GM18502 (cell line): ENCODE data around the gene CPNE2.
"Not testable (repeated sequence)": the region's sequence is repeated elsewhere in the genome, so short reads cannot be mapped to it uniquely, and the experiment has no call there.

ENCODE experiments used
- ATAC-seq: cut with Tn5 transposase; IDR thresholded peaks from one replicate; pipeline ENCODE4 v1.9.1; 2021; ENCODE audit warnings: mild to moderate bottlenecking; ENCODE audit not compliant: unreplicated experiment, poor library complexity

Gene CPNE2

DNA sequence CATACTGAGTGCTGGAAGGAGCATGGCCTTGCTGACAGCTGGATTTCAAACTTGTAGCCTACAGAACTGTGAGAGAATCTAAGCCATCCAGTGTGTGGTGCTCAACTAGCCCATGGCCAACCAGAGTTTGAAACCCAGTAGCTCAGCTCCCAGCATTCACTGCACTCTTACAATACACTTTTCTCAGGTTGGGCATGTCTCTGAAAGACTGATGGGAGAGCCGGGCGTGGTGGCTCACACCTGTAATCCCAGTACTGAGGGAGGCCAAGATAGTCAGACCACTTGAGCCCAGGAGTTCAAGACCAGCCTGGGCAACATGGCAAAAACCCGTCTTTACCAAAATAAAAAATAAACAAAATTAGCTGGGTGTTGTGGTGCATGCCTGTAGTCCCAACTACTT, 3.8 kb downstream of the CPNE2 start:
- no peak for ATAC-seq

DNA sequence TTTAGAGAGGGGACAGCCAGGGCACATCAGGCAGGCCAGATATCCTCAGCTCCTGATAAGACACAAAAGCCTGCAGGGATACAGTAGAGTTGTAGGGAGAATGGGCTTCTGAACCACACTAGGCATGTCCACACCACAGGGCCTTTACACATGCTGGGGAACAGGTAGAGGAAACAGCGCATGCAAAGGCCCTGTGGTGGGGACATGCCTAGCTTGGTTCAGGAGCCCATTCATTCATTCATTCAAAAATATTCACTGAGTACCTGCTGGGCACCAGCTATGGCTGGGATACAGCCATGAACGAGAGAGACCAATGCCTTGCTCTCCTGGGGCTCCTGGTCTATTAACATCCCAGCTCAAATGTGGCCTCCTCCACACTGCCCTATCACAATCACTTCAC, 4.4 kb downstream of the CPNE2 start:
- no peak for ATAC-seq

DNA sequence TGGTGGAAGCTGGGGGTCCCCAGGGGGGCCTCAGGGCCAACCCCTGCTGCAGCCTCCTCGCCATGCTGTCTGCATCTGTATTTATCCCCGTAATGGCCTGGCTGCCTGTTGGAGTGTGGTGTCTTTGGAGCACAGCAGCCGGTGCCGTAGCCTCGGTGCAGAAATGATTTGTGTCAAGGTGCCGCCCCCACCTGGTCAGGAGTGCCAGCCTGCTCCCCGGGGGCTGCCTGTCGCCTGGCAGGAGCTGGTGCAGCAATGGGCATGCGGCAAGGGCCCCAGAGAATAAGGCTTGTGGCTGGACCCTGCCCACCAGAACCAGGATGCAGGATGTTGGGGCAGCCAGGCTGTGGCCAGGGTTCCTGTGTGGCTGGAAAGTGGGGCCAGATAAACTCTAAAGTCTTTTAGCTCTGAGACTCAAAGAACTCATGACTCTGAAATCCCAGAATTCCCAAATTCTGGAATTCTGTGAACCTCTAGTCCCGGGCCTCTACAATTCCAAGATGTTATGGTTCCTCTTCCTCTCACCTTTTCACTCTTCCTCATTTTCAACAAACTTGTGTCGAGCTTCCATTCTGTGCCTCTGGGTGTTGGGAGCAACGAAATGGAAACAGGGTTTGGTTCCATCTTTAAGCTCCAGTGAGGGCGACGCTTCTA, 5.9 kb downstream of the CPNE2 start:
- no peak for ATAC-seq

DNA sequence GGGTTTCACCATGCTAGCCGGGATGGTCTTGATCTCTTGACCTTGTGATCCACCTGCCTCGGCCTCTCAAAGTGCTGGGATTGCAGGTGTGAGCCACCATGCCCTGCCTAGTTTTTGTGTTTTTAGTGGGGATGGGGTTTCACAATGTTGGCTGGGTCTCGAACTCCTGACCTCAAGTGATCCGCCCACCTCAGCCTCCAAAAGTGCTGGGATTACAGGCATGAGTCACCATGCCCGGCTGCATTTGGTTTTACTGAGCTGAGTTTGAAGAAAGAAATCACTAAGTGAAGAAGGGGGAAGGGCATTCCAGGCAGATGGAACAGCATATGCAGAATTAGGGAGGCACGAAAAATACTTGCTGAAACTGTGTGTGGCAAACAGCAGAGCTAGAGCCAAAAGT, 7.6 kb downstream of the CPNE2 start:
- ATAC-seq: not testable (repeated sequence)

DNA sequence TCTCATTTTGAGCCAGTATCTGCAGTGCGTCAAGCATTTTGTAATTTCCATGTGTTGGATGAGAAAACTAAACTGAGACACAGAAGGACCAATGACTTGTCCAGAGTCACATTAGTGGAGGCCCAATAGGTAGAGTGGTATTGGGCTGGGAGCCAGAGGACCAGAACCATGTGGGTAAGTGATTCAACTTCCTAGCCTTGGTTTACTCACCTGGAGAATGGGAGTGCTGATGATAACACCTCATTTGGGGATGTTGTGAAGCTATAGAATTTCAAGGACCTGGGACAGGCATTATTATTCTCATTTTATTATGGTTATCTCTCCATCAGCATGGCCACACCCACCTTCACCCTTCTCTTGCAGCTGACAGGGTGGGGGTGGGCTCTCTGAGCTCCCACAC, 8.1 kb downstream of the CPNE2 start:
- ATAC-seq: no peak

DNA sequence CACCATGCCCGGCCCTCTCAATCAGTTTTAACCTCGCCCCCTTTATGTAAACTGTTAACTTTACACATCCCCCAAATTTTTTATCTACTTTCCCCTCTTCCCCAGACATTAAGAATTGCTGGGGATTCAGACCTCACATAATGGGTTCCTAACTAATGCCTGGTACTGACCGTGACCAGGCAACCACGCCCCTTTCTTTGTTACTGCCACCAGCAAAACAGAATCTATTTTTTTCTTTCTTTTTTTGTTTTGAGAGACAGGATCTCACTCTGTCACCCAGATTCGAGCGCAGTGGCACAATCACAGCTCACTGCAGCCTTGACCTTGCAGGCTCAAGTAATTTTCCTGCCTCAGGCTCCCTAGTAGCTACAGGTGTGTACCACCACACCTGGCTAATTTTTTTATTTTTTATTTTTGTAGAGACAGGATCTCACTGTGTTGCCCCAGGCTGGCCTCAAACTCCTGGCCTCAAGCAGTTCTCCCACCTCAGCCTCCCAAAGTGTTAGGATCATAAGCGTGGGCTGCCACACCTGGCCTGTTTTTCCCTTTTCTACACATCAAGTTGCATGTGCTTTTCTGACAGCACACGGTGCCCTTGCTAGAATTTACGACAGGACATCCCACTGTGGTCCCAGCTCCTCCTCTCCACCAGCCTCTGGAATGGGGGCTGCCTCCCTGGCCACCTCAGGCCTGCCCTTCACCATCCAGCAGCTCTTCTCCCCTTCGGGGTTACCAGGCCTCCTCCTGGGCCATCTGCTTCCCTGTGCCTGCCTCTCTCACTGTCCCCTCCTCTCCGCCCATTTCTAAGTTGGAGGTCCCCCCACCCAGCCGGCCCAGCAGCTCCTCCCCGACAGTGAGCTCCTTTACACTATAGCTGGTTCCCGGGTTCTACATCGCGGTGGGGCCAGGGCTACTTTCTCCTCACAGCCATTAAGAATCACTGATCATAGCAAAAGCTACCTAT, 10.8 kb downstream of the CPNE2 start:
- ATAC-seq: no peak

DNA sequence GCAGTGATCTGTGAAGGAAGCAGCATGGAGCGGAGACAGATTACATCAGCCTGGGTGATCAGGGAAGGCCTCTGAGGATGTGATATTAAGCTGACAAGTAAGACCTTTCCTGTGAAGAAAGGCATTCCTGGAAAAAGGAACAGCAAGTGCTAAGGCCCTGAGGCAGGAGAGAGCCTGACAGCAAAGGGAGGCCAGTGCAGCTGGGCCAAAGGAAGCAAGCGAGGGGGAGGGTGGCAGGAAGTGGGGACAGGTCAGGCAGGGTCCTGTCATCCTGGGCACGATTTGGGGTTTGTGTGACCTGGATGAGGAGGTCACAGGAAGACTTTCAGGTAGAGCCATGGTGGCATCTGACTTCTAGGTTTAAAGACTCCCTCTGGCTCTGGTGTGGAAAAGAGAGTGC, 12.3 kb downstream of the CPNE2 start:
- no peak for ATAC-seq

DNA sequence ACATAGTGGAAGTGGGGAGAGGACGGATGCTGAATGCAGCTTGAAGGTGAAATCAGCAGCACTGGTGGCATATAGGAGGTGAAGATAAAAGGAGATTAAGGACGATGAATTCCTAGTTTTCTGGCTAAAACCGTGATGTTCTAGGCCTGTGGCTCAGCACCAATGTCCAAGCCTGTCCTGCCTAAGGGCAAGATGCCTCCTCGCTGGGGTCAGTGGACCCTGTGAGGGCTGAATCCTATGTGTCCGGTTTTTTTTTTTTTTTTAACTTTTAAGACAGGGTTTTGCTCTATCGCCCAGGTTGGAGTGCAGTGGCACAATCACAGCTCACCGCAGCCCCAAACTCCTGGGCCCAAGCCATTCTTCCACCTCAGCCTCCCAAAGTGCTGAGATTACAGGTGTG, 12.8 kb downstream of the CPNE2 start:
- ATAC-seq: no peak

DNA sequence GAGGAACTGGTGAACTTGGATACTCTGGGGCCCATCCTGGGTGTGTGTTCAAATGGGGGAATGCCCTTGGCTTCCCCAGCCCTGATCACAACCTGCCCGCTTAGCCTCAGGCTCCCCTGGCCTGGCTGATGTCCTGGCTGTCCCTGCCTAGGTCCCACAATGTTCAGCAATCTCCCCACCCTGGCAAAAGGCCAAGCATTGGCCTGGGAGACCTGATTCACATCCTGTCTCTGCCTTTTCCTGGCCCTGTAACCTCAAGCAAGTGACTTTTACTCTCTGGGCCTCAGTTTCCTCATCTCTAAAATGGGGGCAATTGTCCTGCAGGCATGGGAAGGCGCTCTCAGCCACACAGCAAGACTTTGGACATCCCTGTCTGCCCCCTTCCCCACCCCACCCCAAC, 14.4 kb downstream of the CPNE2 start:
- ATAC-seq: no peak

DNA sequence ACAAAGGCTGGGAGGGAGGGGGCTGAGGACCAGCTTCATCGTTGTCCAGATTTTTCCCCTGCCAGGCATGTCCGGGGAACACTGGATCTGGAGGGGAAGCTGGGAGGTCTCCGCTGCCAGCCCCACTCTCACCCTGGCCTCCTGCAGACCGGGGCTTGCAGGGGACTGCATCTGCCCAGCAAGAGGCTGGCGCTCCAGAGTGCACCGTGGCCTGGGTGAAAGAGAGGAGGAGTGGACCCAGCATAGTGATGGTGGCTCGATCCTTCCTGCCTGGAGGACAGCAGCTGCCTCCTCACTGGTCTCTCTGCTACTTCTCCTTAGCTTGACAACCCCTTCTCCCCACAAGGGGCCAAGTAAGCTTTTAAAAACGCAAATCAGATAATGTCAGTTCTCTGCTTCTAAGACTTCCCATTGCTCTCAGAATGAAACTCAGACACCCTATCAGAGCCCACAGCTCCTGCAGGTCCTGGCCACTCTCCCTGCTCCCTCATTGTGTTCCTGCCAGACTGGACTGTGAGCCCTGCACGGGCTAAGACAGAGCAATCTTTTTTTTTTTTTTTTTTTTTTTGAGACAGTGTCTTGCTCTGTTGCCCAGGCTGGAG, 15.0 kb downstream of the CPNE2 start:
- no peak for ATAC-seq

DNA sequence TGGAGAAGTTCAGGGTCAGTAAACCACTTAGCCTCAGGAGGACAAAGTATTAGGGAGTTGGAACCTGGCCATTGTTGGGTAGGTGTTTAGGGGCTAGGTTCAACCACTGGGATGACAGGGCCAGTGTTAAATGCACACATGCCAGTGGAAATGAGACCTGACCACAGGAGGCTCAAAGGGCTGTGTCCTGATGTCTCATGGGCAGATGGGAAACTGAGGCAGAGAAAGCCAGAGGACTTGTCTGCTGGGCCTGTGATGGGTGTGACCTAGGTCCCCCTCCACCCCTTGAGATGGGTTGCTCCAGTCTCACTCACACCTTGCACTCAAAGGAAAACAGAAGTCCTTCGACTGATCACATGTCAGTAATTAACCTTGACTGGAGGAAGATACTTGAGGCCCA, 16.0 kb downstream of the CPNE2 start:
- no peak for ATAC-seq

DNA sequence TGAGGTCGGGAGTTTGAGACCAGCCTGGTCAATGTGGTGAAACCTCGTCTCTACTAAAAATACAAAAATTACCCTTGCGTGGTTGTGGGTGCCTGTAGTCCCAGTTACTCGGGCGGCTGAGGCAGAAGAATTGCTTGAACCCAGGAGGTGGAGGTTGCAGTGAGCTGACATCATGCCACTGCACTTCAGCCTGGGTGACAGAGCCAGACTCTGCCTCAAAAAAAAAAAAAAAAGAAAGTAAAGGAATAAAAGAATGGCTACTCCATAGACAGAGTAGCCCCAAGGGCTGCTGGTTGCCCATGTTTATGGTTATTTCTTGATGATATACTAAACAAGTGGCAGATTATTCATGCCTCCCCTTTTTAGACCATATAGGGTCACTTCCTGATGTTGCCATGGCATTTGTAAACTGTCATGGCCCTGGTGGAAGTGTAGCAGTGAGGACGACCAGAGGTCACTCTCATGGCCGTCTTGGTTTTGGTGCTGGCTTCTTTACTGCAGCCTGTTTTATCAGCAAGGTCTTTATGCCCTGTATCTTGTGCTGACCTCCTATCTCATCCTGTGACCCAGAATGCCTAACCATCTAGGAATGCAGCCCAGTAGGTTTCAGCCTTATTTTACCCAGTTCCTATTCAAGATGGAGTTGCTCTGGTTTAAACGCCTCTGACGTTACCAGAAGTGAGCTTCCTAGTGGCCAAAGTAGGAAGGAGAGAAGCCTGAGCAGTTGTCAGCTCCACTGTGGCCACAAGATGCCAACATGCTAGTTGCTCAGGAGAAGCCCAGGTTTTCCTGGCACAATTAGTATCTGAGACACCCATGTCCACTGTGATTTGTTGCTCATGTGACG, 17.1 kb downstream of the CPNE2 start:
- ATAC-seq: not testable (repeated sequence)

DNA sequence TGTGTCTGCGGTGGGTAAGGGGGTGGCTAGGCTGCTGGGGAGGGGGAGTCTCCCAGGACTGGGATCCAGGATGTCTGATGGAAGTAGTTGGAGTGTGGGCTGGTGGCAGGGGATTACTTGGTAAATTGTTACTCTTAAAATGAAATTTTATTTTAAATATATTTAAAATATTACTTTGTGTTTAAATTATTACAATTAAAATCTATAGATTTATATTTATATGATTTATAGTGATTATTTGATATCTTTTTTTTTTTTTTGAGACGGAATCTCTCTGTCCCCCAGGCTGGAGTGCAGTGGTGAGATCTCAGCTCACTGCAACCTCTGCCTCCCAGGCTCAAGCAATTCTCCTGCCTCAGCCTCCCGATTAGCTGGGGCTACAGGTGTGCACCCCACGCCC, 18.6 kb downstream of the CPNE2 start:
- no peak for ATAC-seq

DNA sequence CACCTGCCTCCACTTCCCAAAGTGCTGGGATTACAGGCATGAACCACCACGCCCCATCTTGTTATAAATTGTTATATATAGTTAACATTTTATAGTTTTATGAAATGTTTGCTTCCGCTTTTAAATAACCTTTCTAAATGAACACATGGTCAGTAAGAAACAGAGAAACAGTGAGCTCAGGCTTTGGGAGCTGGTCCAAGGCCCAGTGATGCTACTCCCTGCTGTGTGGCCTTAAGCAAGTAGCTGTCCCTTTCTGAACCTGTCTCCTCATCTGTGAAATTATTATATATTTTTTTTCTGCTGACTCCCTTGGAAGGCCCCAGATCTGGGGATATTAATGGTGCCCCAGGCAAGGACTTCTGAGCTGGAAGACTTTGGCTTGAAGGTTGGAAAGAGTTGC, 19.0 kb downstream of the CPNE2 start:
- no peak for ATAC-seq

DNA sequence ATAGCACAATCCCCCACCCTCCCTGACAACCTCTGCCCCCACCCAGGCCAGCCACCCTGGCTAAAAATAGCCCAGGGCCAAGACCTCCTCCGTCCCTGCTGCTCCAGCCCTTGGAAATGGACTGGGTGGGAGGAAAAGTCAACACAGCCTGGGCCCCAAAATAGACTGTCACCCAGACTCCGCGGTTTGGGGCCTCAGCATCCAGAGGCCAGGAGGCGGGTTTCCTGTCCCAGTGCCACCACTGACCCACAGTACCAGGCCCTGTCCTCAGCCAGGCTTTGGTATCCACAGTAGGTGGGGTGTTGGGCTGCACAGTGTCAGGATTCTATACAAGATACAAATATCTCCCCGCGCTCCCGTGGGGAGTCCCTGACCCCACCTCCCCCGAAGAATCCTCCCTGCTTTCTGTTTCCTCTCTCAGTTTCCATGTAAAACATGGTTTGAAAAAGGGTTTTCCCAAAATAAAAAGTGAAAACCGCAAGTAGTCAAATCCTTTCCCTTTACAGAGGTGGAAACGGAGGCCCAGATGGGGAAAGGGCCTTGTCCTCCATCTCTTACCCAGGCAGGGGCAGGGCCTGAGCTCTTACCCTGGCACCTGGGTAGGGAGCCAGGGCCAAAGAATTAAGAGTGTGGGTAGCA, 20.1 kb downstream of the CPNE2 start:
- no peak for ATAC-seq

DNA sequence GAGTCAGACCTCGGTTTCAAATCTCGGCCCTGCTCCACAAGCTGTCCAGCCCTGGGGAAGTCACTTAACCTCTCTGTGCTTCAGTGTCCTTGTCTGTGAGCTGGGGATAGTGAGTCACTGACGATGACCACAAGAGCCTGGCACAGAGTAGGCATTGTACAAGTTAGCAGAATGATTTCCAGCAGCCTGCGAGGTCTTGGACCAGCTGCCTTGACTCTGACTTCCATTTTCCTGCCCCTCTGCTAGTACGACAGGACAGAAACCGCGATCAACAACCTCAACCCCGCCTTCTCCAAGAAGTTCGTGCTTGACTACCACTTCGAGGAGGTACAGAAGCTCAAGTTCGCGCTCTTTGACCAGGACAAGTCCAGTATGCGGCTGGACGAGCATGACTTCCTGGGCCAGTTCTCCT, 20.7 kb downstream of the CPNE2 start:
- ATAC-seq: no peak

DNA sequence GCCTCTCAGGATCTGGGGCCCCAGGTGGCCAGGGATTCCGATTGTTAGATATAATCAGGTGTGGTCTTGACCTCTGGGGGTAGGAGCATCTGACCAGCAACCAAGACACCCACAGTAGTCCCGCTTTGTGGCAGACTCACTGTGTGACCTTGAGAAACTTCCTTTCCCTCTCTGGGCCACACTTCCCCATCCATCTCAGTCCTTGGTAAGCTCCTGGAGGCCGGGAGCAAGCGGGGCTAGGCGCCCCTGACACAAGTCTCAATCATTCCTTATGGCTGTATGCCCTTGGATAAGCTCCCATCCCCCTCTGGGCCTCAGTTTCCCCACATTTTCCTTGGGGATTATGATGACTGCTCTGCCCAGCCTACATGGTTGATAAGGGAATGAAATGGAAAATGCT, 21.3 kb downstream of the CPNE2 start:
- no peak for ATAC-seq

DNA sequence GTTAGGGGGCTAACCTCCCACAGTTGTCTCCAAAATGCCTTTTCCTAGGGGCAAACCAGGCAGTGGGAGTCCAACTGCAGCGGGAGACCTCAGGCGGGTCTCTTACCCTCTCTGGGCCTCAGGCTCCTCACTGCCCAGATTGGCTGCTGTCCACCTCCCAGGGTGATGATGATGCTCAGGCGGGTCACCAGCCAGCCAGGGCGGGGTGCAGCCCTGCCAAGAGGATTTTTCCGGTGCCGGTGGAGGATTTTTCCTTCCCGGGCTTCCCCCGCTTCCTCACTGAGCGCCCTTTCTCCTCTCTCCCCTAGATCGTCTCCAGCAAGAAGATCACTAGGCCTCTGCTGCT, 22.8 kb downstream of the CPNE2 start:
- no peak for ATAC-seq

DNA sequence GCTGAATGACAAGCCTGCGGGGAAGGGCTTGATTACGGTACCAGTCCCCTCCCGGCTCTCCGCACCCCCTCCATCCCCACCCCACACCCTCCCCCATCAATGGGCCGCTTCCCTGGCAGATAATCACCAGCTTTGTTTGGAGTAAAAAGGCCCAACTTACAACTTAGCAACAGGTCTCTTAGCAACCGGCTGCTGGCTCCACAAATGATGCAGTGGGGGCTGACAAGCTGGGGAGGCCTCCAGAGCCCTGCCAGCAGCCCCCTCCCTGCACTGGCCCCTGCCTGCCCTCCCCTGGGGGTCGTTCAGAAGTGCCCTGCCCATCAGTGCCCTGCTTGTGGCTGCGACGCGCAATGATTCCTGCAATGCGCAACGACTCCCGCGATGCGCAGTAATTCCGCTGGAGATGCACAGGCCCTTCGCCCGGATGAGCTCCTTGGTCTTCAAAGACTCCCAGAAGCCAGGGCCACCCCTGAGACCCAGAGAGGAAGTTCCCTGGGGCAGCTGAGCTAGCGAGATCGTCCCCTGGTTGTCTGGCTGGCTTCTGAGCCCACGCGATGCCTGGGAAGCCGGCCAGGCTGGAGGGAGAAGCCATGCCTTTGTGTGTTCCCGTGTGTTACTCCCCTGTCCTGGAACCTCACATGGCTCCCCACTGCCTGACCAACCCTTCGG, 23.3 kb downstream of the CPNE2 start:
- ATAC-seq: no peak
